ENCODE measurements around the gene BAG3. TPM values are rescaled to one million over a fixed set of nuclear protein-coding genes. Genes with fewer than 3 reads are reported as not detected.

BAG3 gene
- total and polyA plus RNA-seq, 9 of the 15 experiments (the other 6 are each of a cell fraction or from before 2014, with no cell fraction given) = 2.6 to 27.4 (median 7.2) TPM

GRCh38 chr10:119658274-119658673 is 7.1 kb downstream of the BAG3 start (continued):
- TF ChIP-seq NR2C2 (CRISPR knock-in tag; IDR thresholded peaks at IDR 0.05) (no peak), NR2C2 (tag; IDR thresholded peaks at IDR 0.05) (peak; percentile 25; the same call in 1 of the 2 replicates), FOXP1 (CRISPR knock-in tag; IDR thresholded peaks at IDR 0.05) (0 out of 2 replicates have a peak, but pooled peaks have one; percentile 36), MNT (conservative IDR thresholded peaks at IDR 0.05) (peak in 1 of 2 experiments; percentile 71; a peak in 2 of 4 replicates), NFE2 (IDR thresholded peaks at IDR 0.05; ENCODE audit: low read depth) (peak; percentile 97), MAFG (tag; conservative IDR thresholded peaks at IDR 0.05) (peak; percentile 92), MAFF (IDR thresholded peaks at IDR 0.05; ENCODE audit: low read length) (peak; percentile 74), BRF1 (IDR thresholded peaks at IDR 0.05; ENCODE audit: borderline replicate concordance, extremely low read depth, insufficient read length) (no peak), UBTF (IDR thresholded peaks at IDR 0.05; ENCODE audit: borderline replicate concordance in 1 of 2, low read depth in 2 of 2, low read length in 2 of 2) (peak in 1 of 2 experiments; percentile 85; a peak in 2 of 4 replicates), ARID1B (IDR thresholded peaks at IDR 0.05) (peak; percentile 68), MAX (CRISPR knock-in tag; IDR thresholded peaks at IDR 0.05) (peak; percentile 64)
- TF ChIP-seq, protein P1, sequence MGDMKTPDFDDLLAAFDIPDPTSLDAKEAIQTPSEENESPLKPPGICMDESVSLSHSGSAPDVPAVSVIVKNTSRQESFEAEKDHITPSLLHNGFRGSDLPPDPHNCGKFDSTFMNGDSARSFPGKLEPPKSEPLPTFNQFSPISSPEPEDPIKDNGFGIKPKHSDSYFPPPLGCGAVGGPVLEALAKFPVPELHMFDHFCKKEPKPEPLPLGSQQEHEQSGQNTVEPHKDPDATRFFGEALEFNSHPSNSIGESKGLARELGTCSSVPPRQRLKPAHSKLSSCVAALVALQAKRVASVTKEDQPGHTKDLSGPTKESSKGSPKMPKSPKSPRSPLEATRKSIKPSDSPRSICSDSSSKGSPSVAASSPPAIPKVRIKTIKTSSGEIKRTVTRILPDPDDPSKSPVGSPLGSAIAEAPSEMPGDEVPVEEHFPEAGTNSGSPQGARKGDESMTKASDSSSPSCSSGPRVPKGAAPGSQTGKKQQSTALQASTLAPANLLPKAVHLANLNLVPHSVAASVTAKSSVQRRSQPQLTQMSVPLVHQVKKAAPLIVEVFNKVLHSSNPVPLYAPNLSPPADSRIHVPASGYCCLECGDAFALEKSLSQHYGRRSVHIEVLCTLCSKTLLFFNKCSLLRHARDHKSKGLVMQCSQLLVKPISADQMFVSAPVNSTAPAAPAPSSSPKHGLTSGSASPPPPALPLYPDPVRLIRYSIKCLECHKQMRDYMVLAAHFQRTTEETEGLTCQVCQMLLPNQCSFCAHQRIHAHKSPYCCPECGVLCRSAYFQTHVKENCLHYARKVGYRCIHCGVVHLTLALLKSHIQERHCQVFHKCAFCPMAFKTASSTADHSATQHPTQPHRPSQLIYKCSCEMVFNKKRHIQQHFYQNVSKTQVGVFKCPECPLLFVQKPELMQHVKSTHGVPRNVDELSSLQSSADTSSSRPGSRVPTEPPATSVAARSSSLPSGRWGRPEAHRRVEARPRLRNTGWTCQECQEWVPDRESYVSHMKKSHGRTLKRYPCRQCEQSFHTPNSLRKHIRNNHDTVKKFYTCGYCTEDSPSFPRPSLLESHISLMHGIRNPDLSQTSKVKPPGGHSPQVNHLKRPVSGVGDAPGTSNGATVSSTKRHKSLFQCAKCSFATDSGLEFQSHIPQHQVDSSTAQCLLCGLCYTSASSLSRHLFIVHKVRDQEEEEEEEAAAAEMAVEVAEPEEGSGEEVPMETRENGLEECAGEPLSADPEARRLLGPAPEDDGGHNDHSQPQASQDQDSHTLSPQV (IDR thresholded peaks at IDR 0.05) = peak; percentile 66
- TF ChIP-seq, protein P2, sequence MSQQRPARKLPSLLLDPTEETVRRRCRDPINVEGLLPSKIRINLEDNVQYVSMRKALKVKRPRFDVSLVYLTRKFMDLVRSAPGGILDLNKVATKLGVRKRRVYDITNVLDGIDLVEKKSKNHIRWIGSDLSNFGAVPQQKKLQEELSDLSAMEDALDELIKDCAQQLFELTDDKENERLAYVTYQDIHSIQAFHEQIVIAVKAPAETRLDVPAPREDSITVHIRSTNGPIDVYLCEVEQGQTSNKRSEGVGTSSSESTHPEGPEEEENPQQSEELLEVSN (IDR thresholded peaks at IDR 0.05; ENCODE audit: borderline replicate concordance in 1 of 2, extremely low read depth in 1 of 2, insufficient read depth in 1 of 2, insufficient read length in 1 of 2, low read depth in 1 of 2, low read length in 1 of 2, poor library complexity in 1 of 2, severe bottlenecking in 1 of 2) = peak in 1 of 2 experiments; percentile 9
